T-helper 1 cell treated with Interleukin-12 subunit alpha and Interleukin-12 subunit beta and Interleukin-4 antibody, amounts not matched to agents 30 μg/mL and 1 μg/mL, for 36 hours (primary cell): ENCODE measurements around the gene DMBX1.
A peak's percentile ranks its signal among the peaks of the same experiment; 100 is the strongest.

ENCODE experiments used
- H3K27ac Mint-ChIP-seq: one replicate; pipeline ENCODE4 v1.8.0; 2021; ENCODE audit warnings: mild to moderate bottlenecking, mixed read lengths
- H3K27me3 Mint-ChIP-seq: one replicate; pipeline ENCODE4 v1.8.0; 2021; ENCODE audit warnings: low read depth, mixed read lengths
- H3K36me3 Mint-ChIP-seq: one replicate; pipeline ENCODE4 v1.8.0; 2021; ENCODE audit warnings: low read depth, mixed read lengths
- H3K4me1 Mint-ChIP-seq: one replicate; pipeline ENCODE4 v1.8.0; 2021; ENCODE audit warnings: low read depth, mixed read lengths
- H3K4me3 Mint-ChIP-seq: one replicate; pipeline ENCODE4 v1.8.0; 2021; ENCODE audit warnings: mild to moderate bottlenecking, moderate library complexity, mixed read lengths
- H3K9me3 Mint-ChIP-seq: one replicate; pipeline ENCODE4 v1.8.0; 2021; ENCODE audit warnings: mixed read lengths

DMBX1 gene

GRCh38 chr1:46485564-46486431 is 3.8 kb upstream of the DMBX1 start:
- Mint-ChIP-seq H3K27ac (no peak overlapping the region), H3K4me3 (no peak overlapping the region), H3K36me3 (peaks cover 3% of the 10 kb centered on the region), H3K27me3 (peaks cover 92% of the 10 kb centered on the region), H3K9me3 (no peaks in the 10 kb centered on the region), H3K4me1 (peaks cover 9% of the 10 kb centered on the region)

- Mint-ChIP-seq H3K4me3 (no peak overlapping the region), H3K27ac (no peak overlapping the region), H3K36me3 (peaks cover 3% of the 10 kb centered on the region), H3K27me3 (peaks cover 91% of the 10 kb centered on the region), H3K4me1 (peaks cover 9% of the 10 kb centered on the region), H3K9me3 (no peaks in the 10 kb centered on the region)
Measured at GRCh38 chr1:46486432-46487015, 3.1 kb upstream of the DMBX1 start.

DNA sequence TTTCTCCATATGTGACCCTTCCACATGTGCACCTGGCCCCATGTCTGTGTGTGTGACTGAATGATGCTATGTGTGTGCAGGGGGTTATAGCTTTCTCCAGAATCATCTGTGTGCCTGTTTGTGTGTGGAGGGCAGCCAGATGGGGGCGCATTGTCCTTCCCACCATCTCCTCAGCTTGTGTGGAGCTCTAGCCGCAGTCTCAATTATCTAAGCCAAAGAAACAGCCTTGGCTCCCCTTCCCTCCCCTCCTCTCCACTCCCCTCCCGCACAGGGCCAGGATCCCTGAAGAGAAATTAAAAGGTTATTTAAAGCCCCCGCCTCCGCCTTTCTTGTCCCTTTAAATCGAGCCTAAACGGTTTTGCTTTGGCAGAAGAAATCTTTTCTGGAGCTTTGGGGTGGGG is 1.8 kb upstream of the DMBX1 start:
- Mint-ChIP-seq H3K4me3 (no peak overlapping the region), H3K9me3 (no peaks in the 10 kb centered on the region), H3K4me1 (peaks cover 12% of the 10 kb centered on the region), H3K27ac (no peak overlapping the region), H3K36me3 (peaks cover 3% of the 10 kb centered on the region), H3K27me3 (peaks cover 91% of the 10 kb centered on the region)

- H3K27ac Mint-ChIP-seq: no peak overlapping the region
- H3K4me1 Mint-ChIP-seq: peaks cover 12% of the 10 kb centered on the region
- peak overlapping the region; percentile 82 for H3K4me3 Mint-ChIP-seq
- peaks cover 92% of the 10 kb centered on the region for H3K27me3 Mint-ChIP-seq
- H3K36me3 Mint-ChIP-seq: peaks cover 3% of the 10 kb centered on the region
- no peaks in the 10 kb centered on the region for H3K9me3 Mint-ChIP-seq
Measured at GRCh38 chr1:46488343-46489168, 1.1 kb upstream of the DMBX1 start.

DNA sequence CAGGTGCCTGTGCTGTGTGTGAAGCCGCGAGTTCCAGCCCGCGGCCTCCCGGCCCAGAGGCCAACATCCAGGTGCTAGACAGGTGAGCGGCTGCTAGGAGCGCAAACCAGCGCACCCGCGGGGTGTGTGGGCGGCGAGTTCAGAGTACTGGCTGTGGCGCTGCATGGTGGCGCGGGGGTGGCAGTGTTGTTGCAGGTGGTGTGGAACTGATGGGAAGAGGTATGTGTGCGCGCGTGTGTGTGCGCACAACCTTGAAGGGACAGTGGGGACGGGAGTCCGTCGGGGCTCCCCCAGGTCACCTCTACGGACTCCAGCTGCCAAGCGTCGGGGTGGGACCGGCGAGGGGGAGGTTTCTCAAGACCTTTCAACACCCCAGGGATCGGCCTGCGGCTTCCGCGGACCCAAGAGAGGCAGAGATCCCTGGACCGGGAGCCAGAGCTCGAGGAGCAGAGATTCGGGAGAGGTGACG is 433 bp upstream of the DMBX1 start:
- H3K4me1 Mint-ChIP-seq: peaks cover 12% of the 10 kb centered on the region
- H3K27me3 Mint-ChIP-seq: peaks cover 93% of the 10 kb centered on the region
- peak overlapping the region; percentile 82 for H3K4me3 Mint-ChIP-seq
- peaks cover 3% of the 10 kb centered on the region for H3K36me3 Mint-ChIP-seq
- no peaks in the 10 kb centered on the region for H3K9me3 Mint-ChIP-seq
- peak overlapping the region; percentile 60 for H3K27ac Mint-ChIP-seq

- Mint-ChIP-seq H3K36me3 (peaks cover 3% of the 10 kb centered on the region), H3K4me1 (peaks cover 12% of the 10 kb centered on the region), H3K9me3 (no peaks in the 10 kb centered on the region), H3K4me3 (no peak overlapping the region), H3K27me3 (peaks cover 93% of the 10 kb centered on the region), H3K27ac (no peak overlapping the region)
Measured at GRCh38 chr1:46490406-46490655, 695 bp downstream of the DMBX1 start.

GRCh38 chr1:46490656-46491442 is 1.2 kb downstream of the DMBX1 start:
- Mint-ChIP-seq H3K36me3 (peaks cover 3% of the 10 kb centered on the region), H3K4me1 (peaks cover 12% of the 10 kb centered on the region), H3K27me3 (peaks cover 96% of the 10 kb centered on the region), H3K27ac (no peak overlapping the region), H3K4me3 (no peak overlapping the region), H3K9me3 (no peaks in the 10 kb centered on the region)

GRCh38 chr1:46491443-46492268 is 2.0 kb downstream of the DMBX1 start:
- no peak overlapping the region for H3K4me3 Mint-ChIP-seq
- H3K27ac Mint-ChIP-seq: no peak overlapping the region
- no peaks in the 10 kb centered on the region for H3K9me3 Mint-ChIP-seq
- H3K4me1 Mint-ChIP-seq: peaks cover 12% of the 10 kb centered on the region
- peaks cover 93% of the 10 kb centered on the region for H3K27me3 Mint-ChIP-seq
- H3K36me3 Mint-ChIP-seq: peaks cover 3% of the 10 kb centered on the region

DNA sequence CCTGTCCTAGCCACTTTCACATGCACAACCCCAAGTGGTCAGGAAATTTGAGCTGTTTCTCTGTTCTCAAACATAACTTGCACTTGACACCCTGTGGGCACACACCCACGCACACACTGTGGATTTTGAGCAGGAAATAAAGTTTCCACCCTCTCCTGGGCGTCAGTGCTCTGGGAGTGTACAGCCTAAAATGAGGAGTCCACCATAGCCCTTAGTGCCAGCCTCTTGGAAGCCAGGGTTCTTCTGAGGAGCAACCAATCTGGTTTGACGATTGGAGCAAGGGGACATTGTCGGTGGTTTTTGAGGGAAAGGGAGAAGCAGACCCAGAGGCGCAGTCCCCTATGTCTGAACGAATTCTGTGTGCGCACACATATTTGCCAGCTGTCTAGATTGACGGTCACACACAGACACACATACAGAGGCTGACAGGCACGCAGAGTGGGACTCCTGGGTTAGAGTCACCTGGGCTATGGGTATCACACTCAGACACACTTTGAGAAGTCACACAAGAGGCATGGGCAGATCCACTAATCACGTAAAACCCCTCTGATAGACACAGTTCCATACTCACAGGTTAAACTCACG is 2.7 kb downstream of the DMBX1 start:
- peaks cover 3% of the 10 kb centered on the region for H3K36me3 Mint-ChIP-seq
- no peaks in the 10 kb centered on the region for H3K9me3 Mint-ChIP-seq
- peaks cover 93% of the 10 kb centered on the region for H3K27me3 Mint-ChIP-seq
- no peak overlapping the region for H3K4me3 Mint-ChIP-seq
- H3K27ac Mint-ChIP-seq: no peak overlapping the region
- H3K4me1 Mint-ChIP-seq: peaks cover 12% of the 10 kb centered on the region

GRCh38 chr1:46492871-46493270 is 3.2 kb downstream of the DMBX1 start:
- Mint-ChIP-seq H3K36me3 (peaks cover 3% of the 10 kb centered on the region), H3K4me3 (no peak overlapping the region), H3K9me3 (no peaks in the 10 kb centered on the region), H3K27ac (no peak overlapping the region), H3K4me1 (peaks cover 12% of the 10 kb centered on the region), H3K27me3 (peaks cover 90% of the 10 kb centered on the region)

DNA sequence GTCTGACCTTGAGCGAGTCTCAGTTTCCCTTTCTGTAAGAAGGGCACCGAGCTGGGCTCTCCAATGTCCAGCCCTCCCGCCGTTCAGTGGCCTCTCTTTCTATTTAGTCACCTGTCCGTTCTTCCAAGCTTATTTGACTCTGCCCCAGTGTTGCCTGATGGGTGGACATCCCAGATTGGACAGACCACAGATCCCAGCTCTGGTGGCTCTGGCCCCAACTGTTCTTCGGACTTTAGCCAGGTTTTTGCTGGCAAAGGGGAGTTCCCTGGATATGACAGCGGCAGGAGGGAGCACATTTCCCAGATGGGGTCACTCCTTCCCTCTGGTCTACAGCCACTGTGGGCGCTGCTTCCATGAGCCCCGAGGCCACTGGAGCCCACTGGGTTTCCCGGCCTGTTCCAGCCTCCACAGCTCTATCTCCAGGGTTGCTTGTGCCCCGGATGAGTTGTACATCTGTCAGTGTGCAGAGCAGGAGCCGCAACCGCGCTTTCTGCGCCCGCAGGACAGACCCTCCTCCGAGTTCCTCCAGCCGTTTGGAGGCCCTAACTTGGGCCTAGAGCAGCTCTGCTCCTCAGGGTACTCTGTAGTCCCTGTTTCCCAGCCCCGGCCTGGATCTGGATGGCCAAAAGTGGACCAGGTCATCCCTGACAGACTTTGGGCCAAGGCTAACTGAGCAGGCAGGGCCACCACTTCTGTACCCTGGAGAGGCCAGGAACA is 3.8 kb downstream of the DMBX1 start:
- Mint-ChIP-seq H3K27me3 (peaks cover 84% of the 10 kb centered on the region), H3K4me3 (no peak overlapping the region), H3K4me1 (peaks cover 12% of the 10 kb centered on the region), H3K9me3 (no peaks in the 10 kb centered on the region), H3K36me3 (peaks cover 3% of the 10 kb centered on the region), H3K27ac (no peak overlapping the region)

GRCh38 chr1:46494910-46495309 is 5.3 kb downstream of the DMBX1 start:
- Mint-ChIP-seq H3K9me3 (no peaks in the 10 kb centered on the region), H3K4me1 (peaks cover 6% of the 10 kb centered on the region), H3K4me3 (no peak overlapping the region), H3K36me3 (no peaks in the 10 kb centered on the region), H3K27ac (no peak overlapping the region), H3K27me3 (peaks cover 75% of the 10 kb centered on the region)

DNA sequence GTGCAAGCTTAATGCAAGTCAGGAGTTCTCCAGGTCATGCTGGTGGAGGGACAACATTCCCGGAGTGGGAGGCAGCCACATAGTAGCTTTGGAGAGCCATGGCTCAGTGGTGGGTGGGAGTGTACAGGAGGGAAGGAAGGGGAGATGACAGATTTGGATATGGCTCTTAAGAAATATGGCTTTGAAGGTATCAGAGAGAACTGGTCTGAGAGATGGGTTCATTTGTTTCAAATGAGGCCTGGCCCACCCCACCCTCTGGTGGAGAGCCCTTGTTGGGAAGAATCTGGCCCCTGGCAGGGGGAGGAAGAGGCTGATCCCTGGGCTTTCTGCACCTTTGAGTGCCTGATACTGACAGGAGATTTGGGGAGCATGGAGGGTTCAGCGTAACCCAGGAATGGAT is 6.1 kb downstream of the DMBX1 start:
- Mint-ChIP-seq H3K4me1 (peaks cover 3% of the 10 kb centered on the region), H3K36me3 (no peaks in the 10 kb centered on the region), H3K27me3 (peaks cover 70% of the 10 kb centered on the region), H3K9me3 (no peaks in the 10 kb centered on the region), H3K27ac (no peak overlapping the region), H3K4me3 (no peak overlapping the region)
